Activated CD4-positive, CD25-positive, alpha-beta regulatory T cell treated with anti-CD3 and anti-CD28 coated beads, Interleukin-2, amount 50 U/mL, for 72 hours (primary cell): ENCODE results near the gene RRAGC.
"Not testable (repeated sequence)": the region's sequence is repeated elsewhere in the genome, so short reads cannot be mapped to it uniquely, and the experiment has no call there.

ENCODE experiments used
- DNase-seq: peaks from one replicate; pipeline ENCODE4 v3.0.0; 2021

The RRAGC gene

DNA sequence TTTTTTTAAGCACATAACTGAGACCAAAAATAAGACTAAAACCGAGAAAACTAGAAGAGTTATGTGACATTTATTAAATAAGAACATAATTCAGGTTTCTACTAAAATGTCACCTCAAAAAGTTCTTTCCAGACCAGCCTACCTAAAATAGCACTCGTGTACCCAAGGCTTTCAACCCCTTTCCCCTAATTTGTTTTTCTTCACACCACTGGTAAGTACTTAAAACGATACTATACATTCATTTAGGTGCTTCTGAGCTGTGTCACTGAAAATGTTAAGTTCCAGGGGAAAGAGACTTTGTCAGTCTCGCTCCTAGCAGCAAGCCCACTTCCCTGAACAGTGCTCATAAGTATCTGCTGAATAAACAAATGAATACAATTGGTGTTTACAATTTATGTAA is 6.8 kb downstream of the RRAGC start:
- DNase-seq: no peak

DNA sequence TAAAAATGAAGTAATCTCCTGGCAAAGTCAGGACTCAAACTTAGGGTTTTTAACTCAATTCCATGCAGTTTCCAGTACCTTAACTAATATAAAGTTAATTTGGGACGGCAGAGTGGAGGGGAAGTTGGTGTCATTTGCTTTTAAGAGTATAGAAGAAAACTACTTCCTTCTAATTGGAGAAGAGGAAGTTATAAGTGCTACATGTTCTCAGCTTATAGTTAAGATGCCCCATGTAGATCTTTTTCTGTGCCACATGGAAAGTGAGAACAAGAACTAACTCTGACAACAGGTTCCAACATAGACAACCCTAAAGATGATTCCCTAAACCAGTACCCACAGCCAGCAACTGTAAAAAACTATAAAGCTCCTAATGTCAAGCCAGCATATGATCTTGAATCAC is 11.5 kb downstream of the RRAGC start:
- no peak for DNase-seq

DNA sequence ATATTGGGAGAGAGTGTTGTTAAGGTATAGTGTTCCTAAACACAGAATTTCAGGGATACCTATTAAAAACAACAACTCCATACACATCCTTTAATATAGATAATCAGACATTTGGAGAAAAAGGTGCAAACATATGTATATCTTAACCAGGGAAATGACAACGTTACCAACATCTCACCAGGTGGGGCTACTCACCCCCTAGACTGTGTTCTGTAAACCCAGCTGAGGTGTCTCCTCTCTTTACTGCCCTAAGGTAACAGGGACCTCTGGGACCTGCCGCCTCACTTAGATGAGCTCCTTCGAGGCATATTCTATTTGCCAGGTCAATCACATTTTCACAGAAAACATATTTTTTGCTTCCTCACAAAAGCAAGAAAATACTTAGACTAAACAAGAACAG is 13.4 kb downstream of the RRAGC start:
- DNase-seq: no peak

DNA sequence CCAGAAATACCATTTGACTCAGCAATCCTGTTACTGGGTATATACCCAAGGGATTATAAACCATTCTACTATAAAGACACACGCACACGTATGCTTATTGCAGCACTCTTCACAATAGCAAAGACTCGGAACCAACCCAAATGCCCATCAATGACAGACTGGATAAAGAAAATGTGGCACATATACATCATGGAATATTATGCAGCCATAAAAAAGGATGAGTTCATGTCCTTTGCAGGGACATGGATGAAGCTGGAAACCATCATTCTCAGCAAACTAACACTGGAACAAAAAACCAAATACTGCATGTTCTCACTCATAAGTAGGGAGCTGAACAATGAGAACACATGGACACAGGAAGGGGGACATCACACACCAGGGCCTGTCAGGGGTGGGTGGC is 14.5 kb downstream of the RRAGC start:
- not testable (repeated sequence) for DNase-seq

DNA sequence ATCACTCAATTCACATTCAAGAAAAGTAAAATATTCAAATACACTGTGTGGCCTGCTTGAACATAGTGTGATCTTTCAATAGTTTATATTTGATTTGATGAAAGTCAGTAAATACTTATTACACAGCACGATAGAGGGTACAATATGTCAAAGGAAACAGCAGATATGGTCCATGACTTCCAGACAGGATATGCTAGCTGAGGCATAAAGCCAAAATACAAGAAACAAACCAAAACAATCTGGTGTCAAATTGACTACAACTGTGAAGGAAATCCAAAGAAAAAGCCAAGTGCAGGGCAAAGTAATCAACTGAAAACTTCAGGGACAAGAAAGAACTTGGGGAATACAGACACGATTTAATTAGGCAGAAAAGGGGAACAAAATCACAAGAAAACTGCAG is 19.3 kb downstream of the RRAGC start:
- no peak for DNase-seq

DNA sequence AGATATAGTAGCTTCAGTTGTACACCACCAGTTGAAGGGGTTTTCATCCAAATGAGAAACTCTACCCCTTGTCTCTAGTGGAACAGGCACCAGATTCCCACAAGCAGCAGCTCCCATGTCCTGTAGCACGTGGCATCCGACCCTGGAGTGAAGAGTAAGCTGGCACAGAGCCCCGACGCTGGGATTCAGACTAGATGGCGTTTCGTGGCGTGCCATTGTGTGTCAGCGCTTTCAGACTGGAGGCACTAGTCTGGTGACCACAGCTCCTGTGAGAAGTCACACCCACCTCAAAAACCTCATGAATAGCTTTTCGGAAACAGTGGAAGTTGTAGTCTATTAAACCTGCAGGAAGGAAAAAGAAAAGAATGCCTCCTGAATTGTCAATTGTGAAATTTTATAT is 20.2 kb downstream of the RRAGC start:
- no peak for DNase-seq

DNA sequence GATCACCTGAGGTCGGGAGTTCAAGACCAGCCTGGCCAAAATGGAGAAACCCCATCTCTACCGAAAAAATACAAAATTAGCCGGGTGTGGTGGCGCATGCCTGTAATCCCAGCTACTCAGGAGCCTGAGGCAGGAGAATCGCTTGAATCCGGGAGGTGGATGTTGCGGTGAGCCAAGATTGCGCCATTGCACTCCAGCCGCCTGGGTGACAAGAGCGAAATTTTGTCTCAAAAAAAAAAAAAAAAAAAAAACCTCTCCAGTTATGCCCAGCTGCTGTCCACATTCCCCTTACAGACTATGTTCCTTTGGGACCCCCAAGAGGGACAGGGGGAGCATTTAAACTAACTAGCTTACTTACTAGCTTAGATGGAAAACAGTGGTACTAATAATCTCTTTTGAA is 23.3 kb downstream of the RRAGC start:
- not testable (repeated sequence) for DNase-seq

DNA sequence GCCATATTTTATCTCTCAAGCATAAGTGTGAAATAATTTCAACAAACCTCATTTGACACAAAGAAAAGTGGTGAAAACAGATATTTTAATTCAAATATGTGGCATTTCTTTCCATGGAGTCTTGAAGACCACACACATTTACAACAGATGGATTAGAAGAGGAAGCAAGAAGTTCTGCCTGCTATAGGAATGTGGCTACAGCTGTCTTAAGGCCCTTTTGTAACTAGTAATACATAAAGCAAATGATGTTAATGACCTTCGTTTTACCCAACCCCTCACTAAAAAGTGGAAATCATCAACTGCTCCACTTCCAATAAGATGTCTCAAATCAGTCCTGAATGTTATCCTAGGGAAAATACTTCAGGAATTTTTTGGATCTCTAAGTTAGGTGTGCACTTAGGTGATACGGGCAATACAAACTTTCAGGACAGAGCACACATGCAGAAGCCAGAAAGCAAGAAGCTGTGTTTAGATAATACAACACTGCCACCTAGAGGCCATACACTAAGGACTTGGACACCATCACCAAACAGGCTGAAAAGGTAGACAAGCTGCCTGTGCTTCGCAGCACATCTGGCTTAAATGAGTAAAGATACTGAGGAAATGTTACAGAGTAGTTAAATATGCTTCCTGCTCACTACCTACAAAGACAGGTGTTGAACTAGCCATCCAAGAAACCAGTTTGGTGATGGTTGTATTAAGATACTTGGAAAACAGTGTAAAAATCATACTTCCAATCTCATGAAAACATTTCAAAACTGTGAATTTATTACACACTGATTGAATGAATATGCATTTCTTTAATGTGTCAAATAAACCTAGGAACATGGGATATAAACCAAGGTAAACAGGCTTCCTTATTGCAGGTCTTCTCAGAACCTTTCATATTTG is 24.4 kb downstream of the RRAGC start:
- no peak for DNase-seq

DNA sequence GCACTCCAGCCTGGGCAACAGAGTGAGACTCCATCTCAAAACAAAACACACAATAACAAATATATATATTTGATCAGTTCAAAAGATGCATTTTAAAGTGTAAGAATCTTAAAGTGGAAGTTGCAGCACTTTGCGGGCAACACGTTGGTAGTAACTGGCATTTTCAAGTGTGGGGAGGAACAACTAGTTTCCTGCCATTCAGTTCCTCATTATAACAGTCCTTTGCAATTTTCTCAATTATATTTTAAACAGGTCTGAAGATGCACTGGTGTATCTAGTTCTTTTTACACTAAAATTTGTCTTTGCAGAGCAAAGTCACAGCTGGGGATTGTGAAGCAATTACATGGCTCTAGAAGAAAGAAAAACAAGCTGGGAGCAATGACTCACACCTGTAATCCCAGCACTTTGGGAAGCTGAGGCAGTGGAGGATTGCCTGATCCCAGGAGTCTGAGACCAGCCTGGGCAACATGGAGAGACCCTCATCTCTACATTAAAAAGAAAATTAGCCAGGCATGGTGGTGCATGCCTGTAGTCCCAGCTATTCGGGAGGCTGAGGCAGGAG is 25.3 kb downstream of the RRAGC start:
- DNase-seq: no peak

DNA sequence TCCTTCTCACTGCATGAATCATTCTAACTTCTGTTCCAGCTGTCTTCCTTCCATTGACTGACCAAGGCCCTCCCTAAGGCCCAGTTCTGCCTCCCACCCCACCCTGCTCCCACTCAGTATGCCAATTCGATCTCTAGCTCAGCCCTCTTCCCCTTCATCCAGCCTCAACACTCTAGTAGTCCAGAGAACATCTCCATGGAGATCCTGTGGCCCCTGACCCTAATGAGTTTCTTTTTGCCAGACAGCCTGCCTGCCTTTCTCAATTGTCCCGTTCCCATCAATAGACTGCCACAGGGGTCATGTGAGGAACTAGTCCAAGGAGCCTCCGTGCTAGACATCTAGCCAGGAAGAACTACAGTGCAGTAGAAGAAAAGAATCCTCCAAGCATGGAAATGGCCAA is 26.4 kb downstream of the RRAGC start:
- no peak for DNase-seq

DNA sequence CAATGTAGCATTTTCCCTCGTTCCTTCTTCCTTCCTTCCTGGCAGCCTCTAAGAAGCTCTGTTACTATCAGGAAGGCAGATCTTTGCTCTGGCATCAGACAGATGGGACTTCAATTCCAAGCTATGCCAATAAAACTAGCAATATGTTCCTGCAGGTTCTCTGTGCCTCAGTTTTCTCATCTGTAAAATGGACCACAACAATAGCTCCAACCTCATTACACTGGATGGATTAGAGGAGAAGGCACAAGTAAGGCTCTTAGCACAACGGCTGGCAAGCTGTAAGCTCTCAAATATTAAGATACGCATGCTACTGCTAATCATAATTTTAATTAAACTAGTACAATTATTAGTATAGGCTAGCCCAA is 27.2 kb downstream of the RRAGC start:
- no peak for DNase-seq

DNA sequence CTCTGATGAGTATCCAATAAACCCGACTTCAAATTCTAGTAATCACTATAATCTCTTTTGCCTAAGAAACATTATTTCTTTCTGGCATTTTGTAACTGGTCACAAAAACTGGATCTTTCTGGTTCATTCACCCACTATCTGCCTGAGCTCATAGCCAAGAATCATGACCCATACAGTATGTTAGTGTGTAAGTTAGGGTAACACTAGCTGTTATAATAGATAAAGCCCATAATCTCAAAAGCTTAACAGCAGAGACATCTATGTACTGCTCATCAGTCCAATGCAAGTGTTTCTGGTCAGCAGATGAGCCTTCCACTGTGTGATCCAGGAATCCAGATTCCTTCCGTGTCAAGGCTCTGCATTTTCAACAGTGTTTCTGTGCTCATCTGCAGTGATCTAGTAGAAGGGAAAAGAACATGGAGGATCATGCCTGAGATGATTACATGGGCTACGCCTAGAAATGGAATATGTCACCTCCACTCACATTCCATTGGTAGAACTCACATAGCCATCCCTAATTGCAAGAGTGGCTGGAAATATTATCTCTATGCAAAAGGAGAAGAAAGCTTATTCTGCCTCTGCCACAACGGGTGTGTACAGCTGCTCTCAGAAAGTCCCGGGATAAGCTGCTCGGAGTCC is 27.7 kb downstream of the RRAGC start:
- DNase-seq: no peak

DNA sequence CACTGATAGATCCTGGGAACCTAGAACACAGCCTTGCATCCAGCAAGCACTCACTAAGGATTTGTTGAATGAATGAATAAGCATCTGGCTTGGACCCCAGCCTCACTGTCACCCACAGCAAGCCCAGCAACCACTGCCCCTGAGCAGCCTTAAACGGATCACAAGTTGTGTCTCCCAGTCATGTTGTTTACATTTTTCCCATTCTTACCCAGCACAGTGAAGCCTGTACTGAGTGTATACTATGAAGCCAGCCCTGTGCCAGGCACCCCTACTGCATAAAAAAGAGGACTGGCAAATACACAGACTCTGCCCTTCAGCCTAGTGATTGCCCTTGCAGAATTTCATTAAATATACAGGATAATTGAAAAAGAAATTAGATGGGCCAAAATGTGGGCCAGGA is 30.2 kb downstream of the RRAGC start:
- DNase-seq: no peak

DNA sequence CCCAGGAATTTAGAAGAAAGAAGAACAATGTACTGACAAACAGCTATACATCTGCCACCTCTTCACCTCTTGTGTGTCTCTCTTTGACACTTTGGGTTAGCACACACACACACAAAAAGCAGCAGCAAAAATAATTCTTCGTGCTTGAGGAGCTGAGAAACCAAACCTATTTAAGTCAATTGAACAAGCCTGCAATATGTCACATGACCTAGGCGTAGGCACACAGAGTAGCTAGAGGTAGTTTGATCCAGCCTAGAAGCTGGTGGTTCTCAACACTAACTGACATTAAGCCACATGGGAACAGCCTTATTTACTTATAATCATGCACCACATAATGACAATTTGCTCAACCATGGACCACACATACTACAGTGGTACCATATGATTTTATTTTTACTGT is 32.3 kb downstream of the RRAGC start:
- DNase-seq: no peak

DNA sequence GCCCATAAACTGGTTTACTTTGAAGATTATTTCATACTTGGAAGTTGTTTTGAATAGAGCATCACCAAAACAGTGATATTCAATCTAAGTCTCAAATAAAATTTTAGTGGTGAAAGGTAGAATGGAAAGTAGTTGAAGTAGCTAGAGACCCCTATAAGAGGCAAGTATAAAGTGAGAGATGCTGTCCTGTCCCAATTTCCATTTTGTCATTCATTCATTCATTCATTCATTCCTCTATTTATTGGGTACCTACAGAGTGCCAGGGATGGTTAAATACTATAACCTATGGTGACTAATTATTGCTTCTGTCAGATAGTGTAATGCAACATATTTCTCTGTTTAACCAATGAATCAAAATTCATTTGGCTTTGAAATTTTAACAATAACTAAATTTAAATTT is 32.7 kb downstream of the RRAGC start:
- DNase-seq: no peak

DNA sequence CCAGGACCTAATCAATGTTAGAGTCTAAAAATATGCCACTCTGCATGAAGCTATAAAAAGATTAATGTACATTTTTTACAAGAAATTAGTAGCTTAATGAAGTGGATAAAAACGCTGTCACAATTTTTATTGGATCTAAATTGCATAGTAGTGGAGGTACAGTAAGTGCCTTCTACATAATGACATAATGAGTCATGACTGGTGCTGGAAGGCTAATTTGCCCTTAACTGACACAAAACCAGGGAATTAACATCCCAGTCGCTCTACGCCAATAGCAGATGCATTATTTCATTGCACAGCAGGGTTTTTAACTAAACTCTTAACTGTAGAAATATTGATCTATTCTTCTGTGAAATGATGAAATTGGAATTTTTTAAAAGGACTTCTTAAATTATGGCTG is 33.3 kb downstream of the RRAGC start:
- DNase-seq: no peak

DNA sequence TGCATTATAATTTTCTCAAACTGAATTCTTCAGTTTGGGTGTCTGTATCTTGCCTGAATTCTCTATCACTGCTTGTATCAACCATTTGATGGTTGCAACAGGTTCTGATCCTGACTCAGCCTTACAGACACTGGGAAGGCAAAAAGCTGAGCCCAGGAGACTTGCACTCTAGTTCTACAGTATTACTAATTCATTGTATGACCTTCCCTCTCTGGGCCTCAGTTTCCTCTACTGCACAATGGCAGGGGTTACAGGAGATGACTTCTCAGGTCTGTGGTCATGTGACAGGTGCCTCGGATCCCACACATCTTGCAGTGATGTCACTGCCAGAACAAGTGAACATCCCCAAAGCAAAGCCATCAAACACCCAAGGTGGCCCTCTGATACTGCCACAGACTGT is 38.7 kb downstream of the RRAGC start:
- DNase-seq: no peak

DNA sequence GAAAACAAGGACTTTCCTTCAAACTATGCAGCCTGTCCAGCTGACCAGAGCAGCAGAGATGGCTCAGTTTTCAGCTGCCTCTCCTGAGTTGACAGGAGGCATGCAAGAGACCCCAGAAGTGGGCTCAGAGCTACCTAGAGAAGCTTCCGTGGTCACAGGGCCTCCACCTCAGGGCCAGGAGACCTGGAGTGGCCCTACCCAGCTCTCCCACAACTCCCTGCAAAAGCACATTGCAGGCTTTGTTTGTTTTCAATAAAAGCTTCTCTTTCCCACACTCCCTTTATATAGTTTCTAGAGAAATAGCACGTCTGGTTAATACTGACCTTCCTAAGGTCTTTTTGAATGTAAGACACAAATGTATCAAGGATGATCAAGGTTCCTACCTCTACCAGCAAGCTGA is 40.1 kb downstream of the RRAGC start:
- no peak for DNase-seq

DNA sequence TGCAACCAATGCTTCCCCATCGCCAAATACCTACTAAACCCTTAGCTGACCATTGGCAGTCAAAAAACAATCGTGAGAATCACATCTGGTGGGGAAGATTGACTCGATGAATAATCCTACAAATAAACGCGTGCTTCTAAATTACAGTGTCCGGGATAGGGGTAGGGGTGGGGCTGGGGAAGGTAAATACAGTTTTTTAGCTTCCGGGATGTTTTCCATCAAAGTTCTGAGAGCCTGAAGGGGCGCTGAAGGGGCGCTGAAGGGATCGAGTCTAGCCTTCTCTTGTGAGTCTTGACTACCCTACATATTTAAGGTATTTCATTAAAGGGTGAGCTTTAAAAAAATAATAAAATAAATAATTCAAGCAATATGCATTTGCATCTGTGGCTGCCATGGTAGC is 40.5 kb downstream of the RRAGC start:
- no peak for DNase-seq

DNA sequence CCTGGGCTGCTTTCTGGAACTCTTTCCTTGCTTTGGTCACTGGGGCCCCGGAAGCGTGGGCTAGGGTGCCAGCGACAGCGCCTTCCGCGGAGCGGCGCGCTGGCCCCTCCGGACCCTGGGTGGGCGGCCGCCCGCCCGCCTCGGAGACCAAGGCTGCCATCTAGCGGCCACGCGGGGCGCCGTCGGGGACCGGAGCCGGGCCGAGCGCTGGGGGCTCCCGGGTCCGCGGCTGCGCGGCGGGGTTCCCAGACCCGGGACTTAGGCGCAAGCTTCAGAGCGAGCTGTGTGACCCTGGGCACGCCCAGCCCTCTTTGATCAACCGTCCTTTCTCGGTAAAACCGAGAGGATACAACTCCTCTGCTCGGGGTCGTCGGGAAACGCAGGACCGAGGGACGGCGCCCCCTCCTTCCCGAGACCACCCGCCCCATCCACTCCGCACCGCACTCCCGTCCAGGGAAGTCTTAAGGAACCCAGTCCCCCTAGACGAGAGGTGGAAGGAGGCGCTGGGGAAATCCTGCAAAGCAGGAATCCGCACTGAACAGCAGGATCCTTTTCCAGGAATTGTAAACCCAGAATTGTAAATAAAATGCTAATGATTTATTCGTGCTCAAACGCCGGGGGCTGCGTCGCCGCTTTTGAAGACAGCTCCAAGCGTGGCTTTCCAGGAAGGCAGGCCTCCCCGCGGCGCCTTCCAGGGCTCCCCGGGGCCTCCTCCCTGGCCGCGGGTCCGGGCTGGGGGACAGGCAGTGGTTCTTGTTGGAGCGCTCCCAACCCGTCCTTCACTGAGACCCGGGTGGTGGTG is 41.2 kb downstream of the RRAGC start:
- DNase-seq: peak; percentile 65

DNA sequence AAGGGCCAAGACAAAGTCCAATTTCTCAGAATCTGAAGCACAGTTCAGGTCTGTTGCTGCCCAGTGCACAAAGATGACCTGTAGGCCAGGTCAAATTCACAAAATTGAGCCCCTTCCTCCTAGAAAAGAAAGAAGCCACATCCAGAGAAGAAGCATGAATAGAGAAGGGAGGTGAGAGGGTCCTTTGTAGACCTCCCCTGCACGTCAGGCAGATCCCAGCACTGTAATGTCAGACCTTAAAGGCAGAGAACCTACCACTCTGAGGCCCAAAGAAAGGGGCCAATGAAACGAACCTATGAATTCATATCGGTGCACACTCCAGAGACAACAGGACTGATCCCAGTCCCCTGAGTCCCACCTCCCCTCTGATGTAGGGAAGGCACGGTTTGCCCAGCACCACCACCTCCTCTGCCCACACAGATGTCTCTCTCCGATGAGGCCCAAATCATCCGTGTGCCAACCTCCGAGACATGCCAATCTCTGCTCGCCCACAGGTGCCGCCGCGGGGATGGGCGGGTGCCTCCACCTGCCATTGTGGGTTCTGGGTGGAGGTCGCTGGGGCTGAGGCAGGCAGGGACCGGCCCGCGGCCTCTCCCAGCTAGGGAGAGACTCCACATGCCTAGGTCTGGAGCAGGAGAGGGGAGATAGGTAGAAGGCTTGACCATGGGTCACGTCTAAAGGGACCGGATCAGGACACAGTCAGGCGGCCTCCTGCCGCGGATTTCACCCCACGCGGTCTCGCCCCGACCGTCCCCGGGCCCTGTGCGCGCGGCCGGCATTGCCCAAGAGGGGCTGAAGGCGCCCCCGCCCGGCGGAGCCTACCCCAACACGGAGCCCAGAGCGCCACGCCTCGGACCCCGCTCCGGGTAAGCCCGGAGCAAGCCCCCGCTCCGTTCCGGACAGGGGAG is 42.1 kb downstream of the RRAGC start:
- DNase-seq: no peak

DNA sequence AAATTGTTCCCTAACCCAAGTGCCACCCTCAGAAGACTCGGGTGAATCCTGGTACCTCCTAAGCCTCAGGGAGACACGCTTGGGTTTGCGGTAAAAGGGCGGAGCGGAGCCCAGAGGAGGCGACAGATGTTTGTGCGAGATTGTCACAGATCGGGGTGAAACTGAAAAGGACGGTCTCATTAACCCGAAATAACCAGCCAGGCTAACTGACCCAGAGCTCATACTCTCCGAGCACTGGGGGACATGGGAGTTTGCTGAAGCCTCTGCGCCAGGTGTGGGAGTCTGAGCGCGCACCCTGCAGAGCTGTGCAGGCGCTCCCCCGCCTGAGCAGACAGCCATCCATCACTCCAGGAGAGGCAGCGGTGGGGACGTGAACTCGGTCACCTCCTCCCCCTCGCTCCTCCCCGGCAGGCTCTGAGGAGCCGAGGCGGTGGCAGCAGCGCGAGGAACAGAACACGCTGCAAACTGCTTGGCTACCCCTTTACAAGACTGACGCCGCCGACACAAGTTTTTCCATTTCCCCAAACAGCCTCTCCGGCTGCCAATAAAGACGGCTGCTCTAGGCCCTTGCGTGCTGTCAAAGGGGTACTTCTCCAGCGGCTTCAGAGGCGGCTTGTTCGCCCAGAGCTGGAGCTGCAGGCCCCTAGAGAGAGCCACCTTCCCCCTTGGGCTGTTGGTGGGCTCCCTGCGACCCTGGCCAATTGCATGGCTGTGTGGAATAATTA is 43.5 kb downstream of the RRAGC start:
- DNase-seq: no peak
